NCI-H146 treated with DMSO at 0.1 percent for 48 hours (cell line): ENCODE measurements around the gene USE1.

Experiments used
- DNase-seq: peaks from one replicate; lab custom pipeline; 2025; ENCODE audit not compliant: unreplicated experiment; lab: John Stamatoyannopoulos, UW

The USE1 gene

GRCh38 chr19:17235971-17236777 lies 21.0 kb downstream of the USE1 start:
- no peak for DNase-seq

DNA sequence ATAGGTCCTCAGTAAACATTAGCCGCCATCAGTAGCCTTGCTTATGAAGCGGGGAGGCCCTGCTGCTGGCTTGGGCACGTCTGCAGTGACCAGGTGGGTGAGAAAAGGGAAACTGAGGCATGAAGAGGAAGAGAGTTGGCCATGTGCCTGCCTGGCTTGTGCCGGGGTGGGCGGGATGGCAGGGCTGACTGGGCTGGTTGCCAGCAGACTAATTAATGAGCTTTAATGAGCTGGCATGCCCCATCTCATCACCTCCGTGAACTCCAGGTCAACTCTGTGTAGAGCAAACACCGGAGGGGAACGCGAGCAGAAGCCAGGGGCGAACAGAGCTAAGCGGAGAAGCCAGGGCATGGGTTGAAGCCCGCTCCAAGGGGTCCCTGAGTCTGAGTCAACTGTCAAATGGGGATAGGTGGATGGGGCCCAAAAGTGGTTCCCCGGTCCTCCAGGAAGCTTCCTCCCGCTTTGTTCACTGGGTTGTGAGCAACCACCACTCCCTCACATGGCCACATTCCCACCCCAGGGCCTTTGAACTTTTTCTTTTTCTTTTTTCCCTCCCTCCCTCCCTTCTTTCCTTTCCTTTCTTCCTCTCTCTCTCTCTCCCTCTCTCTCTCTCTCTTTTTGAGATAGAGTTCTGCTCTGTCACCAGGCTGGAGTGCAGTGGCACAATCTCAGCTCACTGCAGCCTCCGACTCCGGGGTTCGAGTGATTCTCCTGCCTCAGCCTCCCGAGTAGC lies 21.8 kb downstream of the USE1 start:
- no peak for DNase-seq

- no peak for DNase-seq
Measured at GRCh38 chr19:17237747-17238706, 22.9 kb downstream of the USE1 start.

GRCh38 chr19:17240062-17240752 lies 25.1 kb downstream of the USE1 start:
- DNase-seq = no peak

GRCh38 chr19:17240826-17241399 lies 25.8 kb downstream of the USE1 start:
- no peak for DNase-seq

GRCh38 chr19:17242431-17243208 lies 27.5 kb downstream of the USE1 start:
- DNase-seq = no peak

- DNase-seq = no peak
Measured at GRCh38 chr19:17243211-17243829, 28.2 kb downstream of the USE1 start.

GRCh38 chr19:17243830-17244617 lies 28.9 kb downstream of the USE1 start:
- no peak for DNase-seq

DNA sequence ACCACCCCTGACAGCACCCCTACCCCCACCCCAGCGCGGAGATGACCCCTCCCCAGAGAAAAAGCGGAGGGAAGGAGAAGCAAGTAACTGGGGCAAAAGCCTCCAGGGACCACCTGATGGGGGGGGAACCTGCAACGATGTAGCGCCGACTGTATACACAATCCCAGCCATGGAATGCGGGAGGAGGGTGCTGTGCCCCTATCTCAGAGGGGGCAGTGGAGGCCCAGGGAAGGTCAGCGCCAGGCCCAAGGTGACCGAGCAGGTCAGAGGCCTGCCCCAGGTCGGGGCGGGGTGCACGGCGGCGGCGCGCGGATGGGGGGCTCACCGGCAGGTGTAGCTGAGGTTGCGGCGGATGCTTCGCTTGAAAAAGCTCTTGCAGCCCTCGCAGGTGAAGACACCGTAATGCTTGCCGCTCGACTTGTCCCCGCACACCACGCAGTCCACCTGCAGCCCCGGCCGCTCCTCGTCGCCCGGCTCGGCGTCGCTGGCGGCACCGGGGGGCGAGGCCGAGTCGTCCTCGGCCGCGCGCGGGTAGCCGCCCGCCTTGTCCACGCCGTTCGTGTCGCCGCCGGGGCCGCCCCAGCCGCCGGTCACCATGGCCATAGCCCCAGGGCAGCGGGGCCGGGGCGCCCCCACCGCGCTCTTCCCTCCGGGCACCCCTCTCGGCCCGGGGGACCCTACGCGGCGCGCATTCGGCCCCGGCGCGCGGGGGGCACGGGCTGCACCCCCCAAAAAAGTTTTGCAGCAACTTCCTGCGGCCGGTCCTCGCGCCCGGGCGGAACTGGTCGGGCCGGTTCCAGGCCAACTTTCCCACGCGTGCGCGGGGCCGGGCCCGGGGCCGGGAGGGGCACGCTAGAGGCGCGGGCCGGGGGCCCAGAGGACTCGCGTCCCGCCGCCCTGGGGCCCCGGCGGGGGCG lies 29.7 kb downstream of the USE1 start:
- DNase-seq = no peak

GRCh38 chr19:17245535-17245984 lies 30.4 kb downstream of the USE1 start, which contains the start of gene NR2F6:
TSS of gene NR2F6 (minus strand) at chr19:17245919. CDS start at chr19:17245220, 699 bp downstream.
- no peak for DNase-seq

GRCh38 chr19:17246681-17247425 lies 31.7 kb downstream of the USE1 start:
- DNase-seq = peak; percentile 82

DNA sequence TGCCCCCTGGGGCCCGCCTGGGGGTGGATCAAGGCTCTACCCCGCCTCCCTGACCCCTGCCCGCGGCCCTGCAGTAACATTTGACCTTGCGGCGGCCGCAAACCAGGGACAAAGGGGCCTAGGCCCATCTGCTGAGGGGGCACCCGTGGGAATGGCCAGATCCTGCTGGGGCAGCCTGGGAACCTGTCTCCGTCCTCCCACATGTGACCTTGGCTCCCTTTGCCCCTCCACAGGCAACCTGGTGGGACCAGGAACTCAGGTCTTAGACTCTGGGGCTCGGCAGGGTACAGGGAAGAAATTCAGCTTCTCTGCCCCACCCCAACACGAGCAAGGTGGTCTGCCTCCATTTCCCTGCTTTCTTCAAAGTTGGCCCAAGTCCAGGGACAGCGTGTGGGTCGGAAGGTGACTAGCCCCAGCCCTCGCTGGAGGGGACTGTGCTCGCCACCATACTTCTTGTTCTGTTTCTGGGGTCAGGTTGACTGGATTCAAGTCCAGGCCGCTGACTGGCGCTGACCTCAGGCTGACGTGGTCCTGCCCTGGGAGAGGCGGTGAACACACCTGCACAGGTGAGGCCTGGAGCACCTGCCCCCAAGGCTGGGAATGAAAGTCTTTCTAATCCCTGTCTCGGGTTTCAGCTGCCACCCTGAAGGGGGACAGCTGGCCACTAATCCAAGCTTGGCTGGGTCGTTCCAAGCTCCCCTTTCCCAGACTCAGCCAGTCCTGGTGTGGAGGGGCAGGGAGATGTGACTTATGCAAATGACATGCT lies 33.0 kb downstream of the USE1 start:
- DNase-seq = peak; percentile 64

- no peak for DNase-seq
Measured at GRCh38 chr19:17249887-17250548, 34.9 kb downstream of the USE1 start.

DNA sequence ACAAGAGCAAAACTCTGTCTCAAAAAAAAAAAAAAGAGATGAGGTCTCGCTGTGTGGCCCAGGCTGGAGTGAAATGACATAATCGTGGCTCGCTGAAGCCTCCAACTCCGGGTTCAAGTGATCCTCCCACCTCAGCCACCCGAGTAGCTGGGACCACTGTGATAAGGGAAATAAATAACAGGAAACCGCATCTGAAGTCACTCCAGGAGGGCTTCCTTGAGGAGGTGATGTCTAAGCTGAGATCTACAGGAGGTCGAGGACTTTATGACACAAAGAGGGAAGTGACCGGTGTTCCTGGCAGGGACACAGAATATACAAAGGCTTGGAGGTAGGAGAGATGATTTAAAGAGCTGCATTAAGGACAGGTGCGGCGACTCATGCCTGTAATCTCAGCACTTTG lies 39.5 kb downstream of the USE1 start:
- DNase-seq = no peak

- peak; percentile 59 for DNase-seq
Measured at GRCh38 chr19:17255150-17255621, 40.0 kb downstream of the USE1 start.
